Adrenal gland (tissue), 12 donors: ENCODE data around the gene FIP1L1. TPM values are rescaled to one million over a fixed set of nuclear protein-coding genes. Genes with fewer than 3 reads are reported as not detected.
A peak's percentile ranks its signal among the peaks of the same experiment; 100 is the strongest.

Source experiments
- DNase-seq, 7 donors: peaks; one replicate each; pipeline ENCODE4 v3.0.0-alpha.2; 2019 to 2020
- H3K27ac ChIP-seq, 5 donors: fragments of 200-600 bp; sonication (generic) in 4 of 5; 1 replicate in 3 of 5; 2 replicates in 2 of 5; pipeline versions ENCODE4 v1.5.1 to v1.8.0; 2016 to 2020; ENCODE audit warnings: mild to moderate bottlenecking in 1 of 5
- H3K27me3 ChIP-seq: fragments of 200-600 bp; 2 replicates; pipeline ENCODE4 v1.8.0; 2021
- H3K36me3 ChIP-seq, 2 donors: fragments of 200-600 bp; replicated peaks in 1 of 2; 1 replicate in 1 of 2; 2 replicates in 1 of 2; pipeline versions ENCODE4 v1.5.1 to v1.8.0; 2018 to 2022
- H3K4me1 ChIP-seq, 2 donors: fragments of 200-600 bp; replicated peaks in 1 of 2; 1 replicate in 1 of 2; 2 replicates in 1 of 2; pipeline versions ENCODE4 v1.5.1 to v1.8.0; 2018 to 2021
- H3K4me3 ChIP-seq, 4 donors: fragments of 200-600 bp; sonication (generic) in 3 of 4; one replicate each; pipeline ENCODE4 v1.5.1; 2016 to 2018
- H3K9me3 ChIP-seq, 3 donors: fragments of 200-600 bp; sonication (generic) in 1 of 3; replicated peaks in 1 of 3; 1 replicate in 2 of 3; 2 replicates in 1 of 3; pipeline versions ENCODE4 v1.5.1 to v1.8.0; 2016 to 2021
- POLR2A ChIP-seq, 2 donors: fragments of 450-650 bp; IDR thresholded peaks; one replicate each; pipeline ENCODE4 v1.6.1; 2017; ENCODE audit warnings: antibody characterized with exemption in 2 of 2, mild to moderate bottlenecking in 2 of 2, moderate library complexity in 1 of 2
- WGBS, 4 donors: extraction: QIAGEN DNeasy Blood & Tissue Kit in 2 of 4; methylation state at CpG; one replicate each; pipeline versions ENCODE4 v1.1.5 to v1.1.7; 2013 to 2017; 5-methylcytosine and 5-hydroxymethylcytosine counted together
- intact Hi-C, 2 donors: fragments of 100-400 bp; cut with DNase I; formaldehyde crosslinking; loops; one replicate each; pipeline versions ENCODE4 v1.14.1 to v1.15.0; 2022 to 2023
- polyA plus RNA-seq, 3 donors: library from polyadenylated mRNA; stranded (reverse); fragments of 200-250 nt in 2 of 3; fragments of 350-450 nt in 1 of 3; fragmentation: Illumina TruSeq in 1 of 3; extraction: RNeasy Lipid Tissue Mini Kit (QIAGEN cat#74804) in 1 of 3; gene quantifications; one replicate each; pipeline ENCODE4 v1.2.3, GENCODE V29; 2013 to 2014
- total RNA-seq, 9 donors: library from RNA; depleted of rRNA in 4 of 9; stranded (reverse); fragments of >200 nt in 4 of 9; fragments of 120-200 nt in 1 of 9; fragmentation: NEBNext Ultra II Directional in 1 of 9; extraction: Animal tissue kit (Norgen Biotek cat#: 25700) in 1 of 9; gene quantifications; one replicate each; pipeline versions ENCODE4 v1.1.0 to v1.2.4, GENCODE V29; 2013 to 2023
- TF ChIP-seq, protein P1 (sequence below), 6 experiments: fragments of 450-650 bp in 4 of 6; fragments of 200-600 bp in 2 of 6; sonication (generic) in 1 of 6; IDR thresholded peaks; 1 replicate in 5 of 6; 2 replicates in 1 of 6; pipeline versions ENCODE4 v1.5.1 to v1.8.0; 2016 to 2021; ENCODE audit warnings: antibody characterized with exemption in 6 of 6, mild to moderate bottlenecking in 2 of 6, moderate library complexity in 1 of 6
- donor health status: healthy with polysubstance abuse.
- donor health status: Bipolar disorder and iron deficiency.
- donor health status: DM: yes; HTN: yes; CAD: no.
- donor health status: DM: no; HTN: no; CAD: no.
- donor health status: DM: no; HTN: no; CAD: no.
- donor health status: DM: yes; HTN: yes; CAD: no.

Gene FIP1L1
- total and polyA plus RNA-seq, 12 donors, result 28.5 to 77.9 (median 62.9) TPM

DNA sequence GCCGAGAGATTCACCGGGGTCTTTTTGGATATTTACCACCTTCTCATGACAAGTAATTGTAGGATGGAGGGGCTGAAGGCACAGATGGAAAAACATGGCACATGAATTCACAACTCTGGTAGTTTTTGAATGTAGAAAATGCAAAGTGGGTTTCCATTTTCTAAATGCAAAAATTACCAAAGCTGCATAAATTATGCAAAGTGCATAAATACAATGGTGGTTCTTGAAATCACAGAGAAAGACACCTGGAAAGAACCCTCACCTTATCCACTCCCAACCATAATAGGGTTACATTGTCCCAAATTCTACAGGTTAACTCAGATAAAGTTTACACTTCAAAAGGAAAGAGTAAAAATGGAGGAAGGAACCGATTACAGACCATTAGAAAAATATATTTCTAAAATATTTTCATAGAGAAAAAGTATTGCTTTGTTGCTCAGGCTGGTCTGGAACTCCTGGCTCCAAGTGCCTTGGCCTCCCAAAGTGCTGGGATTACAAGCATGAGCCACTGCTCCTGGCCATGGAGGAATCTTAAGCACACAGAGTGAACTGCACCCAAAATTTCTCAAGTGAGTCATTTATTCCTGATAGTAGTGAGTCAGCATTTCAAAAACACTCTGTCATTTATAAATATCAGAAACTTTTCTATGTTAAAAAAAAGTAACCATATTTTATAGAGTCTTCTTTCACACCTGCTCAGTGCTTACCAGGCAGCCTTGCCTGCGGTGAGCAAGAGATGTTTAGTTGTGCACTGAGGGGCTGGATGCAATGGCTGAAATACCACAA lies 101.4 kb downstream of the FIP1L1 start:
- Histone ChIP-seq H3K4me1 (no peaks in the 10 kb centered on the region), H3K36me3 (no peaks in the 10 kb centered on the region), H3K27me3 (no peaks in the 10 kb centered on the region), H3K4me3 (no peak overlapping the region), H3K27ac (peak overlapping the region in 2 of 5 donors; percentile 31 to 42), H3K9me3 (no peaks in the 10 kb centered on the region)
- intact Hi-C loops, result no loop called here
- no peak for TF ChIP-seq POLR2A (IDR thresholded peaks at IDR 0.05)
- TF ChIP-seq, protein P1, sequence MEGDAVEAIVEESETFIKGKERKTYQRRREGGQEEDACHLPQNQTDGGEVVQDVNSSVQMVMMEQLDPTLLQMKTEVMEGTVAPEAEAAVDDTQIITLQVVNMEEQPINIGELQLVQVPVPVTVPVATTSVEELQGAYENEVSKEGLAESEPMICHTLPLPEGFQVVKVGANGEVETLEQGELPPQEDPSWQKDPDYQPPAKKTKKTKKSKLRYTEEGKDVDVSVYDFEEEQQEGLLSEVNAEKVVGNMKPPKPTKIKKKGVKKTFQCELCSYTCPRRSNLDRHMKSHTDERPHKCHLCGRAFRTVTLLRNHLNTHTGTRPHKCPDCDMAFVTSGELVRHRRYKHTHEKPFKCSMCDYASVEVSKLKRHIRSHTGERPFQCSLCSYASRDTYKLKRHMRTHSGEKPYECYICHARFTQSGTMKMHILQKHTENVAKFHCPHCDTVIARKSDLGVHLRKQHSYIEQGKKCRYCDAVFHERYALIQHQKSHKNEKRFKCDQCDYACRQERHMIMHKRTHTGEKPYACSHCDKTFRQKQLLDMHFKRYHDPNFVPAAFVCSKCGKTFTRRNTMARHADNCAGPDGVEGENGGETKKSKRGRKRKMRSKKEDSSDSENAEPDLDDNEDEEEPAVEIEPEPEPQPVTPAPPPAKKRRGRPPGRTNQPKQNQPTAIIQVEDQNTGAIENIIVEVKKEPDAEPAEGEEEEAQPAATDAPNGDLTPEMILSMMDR (IDR thresholded peaks at IDR 0.05), result no peak
- 89 to 96% (median 90%) methylated on average over 4 of the region's 4 CpGs for WGBS, 4 donors
- peak; percentile 37 to 69 (median 55) for DNase-seq

DNA sequence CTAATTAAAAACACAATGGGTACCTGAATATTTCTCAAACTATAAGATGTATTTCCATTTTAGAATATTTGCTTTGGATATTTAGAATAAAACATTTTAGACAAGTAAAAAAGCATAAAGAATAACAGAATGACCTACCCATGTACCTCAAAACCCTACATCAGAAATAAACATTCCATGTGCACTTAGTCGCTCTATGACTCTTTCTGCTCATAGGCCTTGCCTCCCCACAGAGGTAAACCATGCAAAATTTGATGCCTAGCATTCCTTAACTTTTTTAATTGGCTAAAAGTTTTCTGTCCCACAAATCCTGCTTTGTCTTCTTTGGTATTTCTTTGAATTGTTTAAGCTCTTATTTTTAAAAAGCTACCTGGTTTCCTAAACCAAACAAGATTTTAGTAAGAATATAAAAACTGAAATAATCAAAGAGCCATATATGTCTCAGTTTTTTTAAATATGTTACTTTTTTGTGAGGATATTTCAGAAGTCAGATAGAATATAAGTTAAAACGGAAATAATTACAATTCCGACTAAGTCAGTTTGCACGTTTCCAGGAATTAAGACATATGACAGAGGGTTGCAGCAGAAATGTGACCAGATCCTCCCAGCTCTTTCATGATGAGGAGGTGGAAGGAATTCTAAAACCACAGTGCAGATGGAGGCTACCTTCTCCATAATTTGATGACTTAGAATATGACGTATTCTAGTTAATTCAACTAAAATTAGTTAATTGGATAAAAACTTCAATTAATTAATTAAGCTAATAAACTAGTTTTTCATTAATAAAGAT lies 102.5 kb downstream of the FIP1L1 start:
- 90 to 97% (median 95%) methylated on average over 5 of the region's 5 CpGs for WGBS, 4 donors
- Histone ChIP-seq H3K4me3 (no peak overlapping the region), H3K27ac (peak overlapping the region in 1 of 5 donors; percentile 42), H3K4me1 (peaks cover 0 to 7% of the 10 kb centered on the region in 2 donors), H3K9me3 (no peaks in the 10 kb centered on the region), H3K36me3 (no peaks in the 10 kb centered on the region), H3K27me3 (no peaks in the 10 kb centered on the region)
- DNase-seq, result no peak
- TF ChIP-seq, protein P1 (IDR thresholded peaks at IDR 0.05), result no peak
- no peak for TF ChIP-seq POLR2A (IDR thresholded peaks at IDR 0.05)
- intact Hi-C loops, result no loop called here

DNA sequence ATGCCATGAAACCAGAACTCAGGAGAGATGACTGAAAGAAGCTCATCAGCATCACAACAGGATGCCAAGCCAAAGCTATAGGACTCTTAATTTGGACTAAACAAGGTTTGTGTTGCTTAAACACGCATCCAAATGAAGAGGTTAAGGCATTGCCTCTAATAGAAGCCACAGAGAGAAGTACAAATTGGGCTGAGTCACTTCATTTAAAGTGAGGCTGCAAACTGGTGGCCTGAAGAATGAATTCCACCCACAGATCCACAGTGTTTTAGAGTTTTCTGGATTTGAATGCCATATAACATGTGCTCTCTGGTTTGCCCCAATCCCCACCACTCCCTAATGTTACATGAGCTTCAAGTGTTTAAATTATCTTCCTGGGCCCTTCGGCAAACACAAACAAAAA lies 103.5 kb downstream of the FIP1L1 start:
- H3K36me3 ChIP-seq, result no peaks in the 10 kb centered on the region
- no peak for TF ChIP-seq POLR2A (IDR thresholded peaks at IDR 0.05)
- TF ChIP-seq, protein P1 (IDR thresholded peaks at IDR 0.05), result no peak
- H3K27ac ChIP-seq, result no peak overlapping the region
- H3K27me3 ChIP-seq, result no peaks in the 10 kb centered on the region
- intact Hi-C loops, result no loop called here
- no peaks in the 10 kb centered on the region for H3K9me3 ChIP-seq
- 87 to 95% (median 92%) methylated on average over 2 of the region's 2 CpGs for whole genome bisulfite sequencing, 4 donors
- peaks cover 0 to 17% of the 10 kb centered on the region in 2 donors for H3K4me1 ChIP-seq
- DNase-seq, result no peak
- no peak overlapping the region for H3K4me3 ChIP-seq

DNA sequence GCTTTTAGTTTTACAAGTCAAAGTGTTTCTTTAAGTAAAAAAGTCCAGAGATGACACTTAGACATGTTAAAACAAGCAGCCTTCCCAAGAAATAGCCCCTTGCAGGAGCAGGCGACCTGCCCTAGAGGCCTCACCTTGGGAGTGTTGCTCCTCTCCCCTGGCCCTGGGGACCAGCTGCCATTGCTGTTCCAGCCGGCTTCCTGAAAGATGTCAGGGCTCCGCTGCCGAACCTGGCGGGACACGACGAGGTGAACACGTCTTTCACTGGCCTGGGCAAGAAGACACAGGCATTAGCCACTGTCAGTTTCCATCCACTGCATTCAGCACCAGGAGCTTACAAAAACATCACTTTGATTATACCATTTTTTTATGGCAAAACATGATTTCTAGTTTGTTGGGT lies 104.1 kb downstream of the FIP1L1 start:
- intact Hi-C loops, result no loop called here
- WGBS, 4 donors, result 92 to 97% (median 95%) methylated on average over 3 to 8 of the region's 8 CpGs
- Histone ChIP-seq H3K9me3 (no peaks in the 10 kb centered on the region), H3K4me1 (peaks cover 0 to 21% of the 10 kb centered on the region in 2 donors), H3K36me3 (no peaks in the 10 kb centered on the region), H3K4me3 (no peak overlapping the region), H3K27me3 (no peaks in the 10 kb centered on the region), H3K27ac (no peak overlapping the region)
- no peak for TF ChIP-seq POLR2A (IDR thresholded peaks at IDR 0.05)
- TF ChIP-seq, protein P1 (IDR thresholded peaks at IDR 0.05), result no peak
- DNase-seq, result no peak
